HFF-Myc (cell line): Measurements from ENCODE around the gene TMEM182.

Source experiments
- DNase-seq: peaks from one replicate; pipeline ENCODE4 v3.0.0-alpha.2; 2011; ENCODE audit warnings: low read depth; ENCODE audit errors: extremely low read depth
- H3K4me3 ChIP-seq: replicated peaks from 2 replicates; pipeline ENCODE4 v1.5.1; 2011; ENCODE audit warnings: low read depth, mild to moderate bottlenecking, control low read depth, low read length
- TF ChIP-seq, protein P1 (sequence below): IDR thresholded peaks from 2 replicates; pipeline ENCODE4 v1.5.1; 2012; ENCODE audit warnings: mild to moderate bottlenecking, low read depth, low read length, control low read depth; ENCODE audit errors: missing control alignments

Gene TMEM182

DNA sequence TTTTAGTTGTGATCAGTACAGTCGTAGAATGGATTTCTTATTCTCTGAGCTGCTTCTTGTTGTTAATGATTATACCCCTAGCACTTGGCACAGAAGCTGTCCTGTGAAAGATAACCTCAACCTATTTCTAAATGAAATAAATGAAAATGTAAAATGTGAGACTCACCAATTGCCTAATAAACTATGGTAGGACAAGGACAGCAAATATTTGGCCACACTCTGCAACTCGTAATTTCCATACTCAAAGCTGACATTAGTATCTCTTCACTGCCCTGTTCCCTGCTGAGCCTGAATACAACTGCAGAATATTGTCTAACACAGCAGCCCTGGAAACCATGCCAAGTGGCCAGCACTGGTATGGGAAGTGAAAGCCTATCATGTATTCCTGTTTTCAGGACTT, 34.5 kb downstream of the TMEM182 start:
- no peak overlapping the region for H3K4me3 ChIP-seq
- TF ChIP-seq, protein P1, sequence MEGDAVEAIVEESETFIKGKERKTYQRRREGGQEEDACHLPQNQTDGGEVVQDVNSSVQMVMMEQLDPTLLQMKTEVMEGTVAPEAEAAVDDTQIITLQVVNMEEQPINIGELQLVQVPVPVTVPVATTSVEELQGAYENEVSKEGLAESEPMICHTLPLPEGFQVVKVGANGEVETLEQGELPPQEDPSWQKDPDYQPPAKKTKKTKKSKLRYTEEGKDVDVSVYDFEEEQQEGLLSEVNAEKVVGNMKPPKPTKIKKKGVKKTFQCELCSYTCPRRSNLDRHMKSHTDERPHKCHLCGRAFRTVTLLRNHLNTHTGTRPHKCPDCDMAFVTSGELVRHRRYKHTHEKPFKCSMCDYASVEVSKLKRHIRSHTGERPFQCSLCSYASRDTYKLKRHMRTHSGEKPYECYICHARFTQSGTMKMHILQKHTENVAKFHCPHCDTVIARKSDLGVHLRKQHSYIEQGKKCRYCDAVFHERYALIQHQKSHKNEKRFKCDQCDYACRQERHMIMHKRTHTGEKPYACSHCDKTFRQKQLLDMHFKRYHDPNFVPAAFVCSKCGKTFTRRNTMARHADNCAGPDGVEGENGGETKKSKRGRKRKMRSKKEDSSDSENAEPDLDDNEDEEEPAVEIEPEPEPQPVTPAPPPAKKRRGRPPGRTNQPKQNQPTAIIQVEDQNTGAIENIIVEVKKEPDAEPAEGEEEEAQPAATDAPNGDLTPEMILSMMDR, result no peak
- no peak for DNase-seq

DNA sequence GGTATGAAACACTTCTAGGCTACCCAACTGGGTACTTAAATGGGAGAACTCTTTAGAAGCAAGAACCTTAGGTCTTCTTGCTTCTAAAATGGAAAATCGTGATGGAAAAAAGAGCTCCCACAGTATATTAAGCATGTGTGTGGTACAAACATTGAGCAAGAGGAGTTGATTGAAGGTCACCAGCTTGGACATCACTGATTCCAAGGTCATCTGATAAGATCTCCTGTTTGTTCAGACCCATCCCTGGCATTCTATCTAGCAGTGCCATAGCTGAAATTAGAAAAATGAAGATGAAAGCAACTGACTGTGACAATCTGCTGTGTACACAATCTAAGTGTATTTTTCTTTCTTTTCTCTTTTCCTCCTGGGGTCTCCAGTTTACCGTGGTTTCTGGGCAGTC, 35.7 kb downstream of the TMEM182 start:
- H3K4me3 ChIP-seq, result no peak overlapping the region
- TF ChIP-seq, protein P1, result no peak
- DNase-seq, result no peak

DNA sequence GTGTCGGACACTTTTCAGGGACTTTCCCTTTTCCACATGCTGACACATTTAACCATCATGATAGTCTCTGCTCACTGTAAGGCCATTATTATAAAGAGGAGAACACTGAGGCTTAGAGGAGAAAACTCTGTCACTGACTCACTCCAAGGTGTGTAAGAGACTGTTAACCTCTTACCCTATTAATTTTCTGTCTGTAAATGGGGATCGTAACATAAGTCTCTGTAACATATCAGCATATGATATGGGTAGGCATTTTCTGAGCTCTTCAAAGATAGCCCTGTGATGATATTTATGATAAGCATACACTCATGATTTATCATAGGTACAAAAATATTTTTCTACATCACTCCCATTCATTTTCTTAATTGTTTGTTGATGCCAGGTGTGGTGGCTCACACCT, 36.4 kb downstream of the TMEM182 start:
- TF ChIP-seq, protein P1, result no peak
- no peak for DNase-seq
- no peak overlapping the region for H3K4me3 ChIP-seq

DNA sequence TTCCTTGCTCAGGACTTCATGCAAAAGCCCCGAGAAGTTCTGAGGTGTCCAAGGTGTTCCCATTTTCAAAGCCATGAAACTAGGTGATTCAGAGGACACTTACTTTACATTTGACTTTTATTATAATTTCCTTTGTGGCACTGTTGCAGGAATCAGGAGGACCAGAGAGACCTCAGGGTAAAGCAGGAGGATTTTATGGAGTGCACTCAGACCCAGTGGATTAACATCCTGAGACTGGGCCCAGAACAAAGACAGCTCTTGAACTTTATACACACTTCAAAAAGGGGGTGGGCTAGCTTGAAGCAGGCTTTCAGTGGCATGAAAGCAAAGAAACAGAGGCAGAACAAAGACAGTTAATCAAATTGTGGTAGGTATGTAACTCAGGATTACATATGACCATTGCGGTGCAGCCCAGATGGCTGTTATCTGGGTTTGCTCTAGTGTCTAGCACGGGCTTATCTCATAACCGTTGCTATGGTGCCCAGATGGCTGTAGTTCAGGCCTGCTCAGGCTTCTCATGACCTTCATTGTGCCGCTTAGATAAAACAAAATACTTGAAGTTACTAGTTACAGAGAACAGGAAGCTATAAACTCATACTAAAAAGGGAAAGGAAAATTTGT, 39.4 kb downstream of the TMEM182 start:
- TF ChIP-seq, protein P1, result no peak
- no peak for DNase-seq
- no peak overlapping the region for H3K4me3 ChIP-seq

DNA sequence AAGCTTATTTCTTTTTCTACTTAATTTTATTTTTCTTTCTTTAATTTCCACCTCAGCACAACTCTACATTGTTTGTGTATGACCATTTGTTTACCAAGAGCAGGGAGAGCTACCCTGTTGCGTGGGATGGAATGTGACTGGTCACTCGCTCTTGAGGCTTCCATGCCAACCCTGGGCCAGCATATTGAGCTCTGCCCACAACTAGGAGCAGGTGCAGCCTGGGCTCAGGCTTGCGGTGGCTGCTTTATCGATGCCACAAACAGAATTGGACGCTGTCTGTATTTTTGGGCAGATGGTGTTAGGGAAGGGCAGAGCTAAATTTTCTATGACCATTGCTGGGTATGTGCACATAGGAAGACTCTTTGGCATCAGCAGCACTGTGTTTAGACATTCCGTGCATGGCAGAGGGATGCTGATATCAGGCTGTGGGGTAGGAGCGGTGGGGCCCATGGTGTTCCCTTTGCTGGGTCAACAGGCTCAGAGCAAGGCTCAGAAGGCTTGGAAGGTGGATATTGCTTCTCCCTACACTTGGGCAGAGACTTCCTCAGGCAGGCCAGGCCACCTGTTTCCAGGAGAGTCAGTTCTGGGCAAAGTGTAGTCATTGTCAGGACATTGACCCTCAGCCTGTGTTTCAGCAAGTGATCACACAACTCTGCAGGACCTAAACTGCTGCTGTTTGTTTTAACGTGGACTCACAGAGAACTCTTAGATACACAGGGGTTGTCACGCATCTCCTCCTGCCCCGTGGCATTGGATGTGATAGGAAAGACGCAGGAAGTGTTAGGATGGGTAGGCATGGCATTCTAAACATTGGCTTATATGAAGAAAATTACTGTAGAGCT, 40.2 kb downstream of the TMEM182 start:
- TF ChIP-seq, protein P1, result no peak
- DNase-seq, result no peak
- H3K4me3 ChIP-seq, result no peak overlapping the region

DNA sequence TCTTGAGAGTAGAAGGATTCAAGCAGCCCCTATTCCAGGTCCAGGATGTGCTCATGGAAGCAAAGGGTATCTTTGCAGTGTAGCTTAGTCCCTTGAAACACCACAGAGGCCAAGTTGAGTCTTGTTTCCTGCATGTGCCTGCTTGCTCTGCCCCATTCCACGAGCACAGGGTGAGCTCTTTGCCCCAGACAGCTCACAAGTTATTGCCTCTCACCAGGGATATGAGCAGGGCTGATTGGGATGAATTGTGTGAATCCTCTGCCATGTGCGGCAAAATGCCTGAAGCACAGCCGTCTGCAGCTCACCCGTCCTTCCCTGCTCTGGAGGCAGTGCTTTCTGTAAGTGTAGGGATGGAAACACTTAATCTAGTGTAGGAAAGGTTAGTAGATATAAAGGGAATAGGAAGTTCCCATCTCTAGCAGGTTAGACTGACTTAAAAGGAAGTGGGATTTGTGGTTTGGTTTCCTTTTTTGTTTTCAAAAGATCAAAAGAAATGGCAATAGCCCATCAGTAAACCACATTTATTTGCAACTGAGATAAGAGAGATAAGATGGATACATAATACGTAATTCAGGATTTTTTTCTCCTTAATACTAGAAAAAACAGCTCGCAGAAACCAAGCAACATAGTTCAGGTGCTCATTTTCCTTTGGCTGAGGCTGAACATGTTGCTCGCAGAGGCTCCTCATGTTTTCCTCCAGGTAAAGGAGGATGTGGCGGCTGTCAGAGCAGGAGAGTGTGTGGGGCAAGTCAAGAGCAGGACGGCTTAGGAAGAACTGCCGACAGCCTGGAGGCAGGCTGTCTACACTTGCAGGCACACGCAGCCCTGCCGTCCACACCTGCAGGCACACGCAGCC, 41.4 kb downstream of the TMEM182 start:
- no peak for DNase-seq
- H3K4me3 ChIP-seq, result no peak overlapping the region
- TF ChIP-seq, protein P1, result no peak
